Neuron (in vitro differentiated cells): ENCODE measurements around the gene KHDC4.

Experiments
- H2AFZ ChIP-seq: one replicate; pipeline ENCODE4 v1.6.1; 2013; ENCODE audit warnings: low read depth, mild to moderate bottlenecking, inconsistent platforms, low read length, moderate library complexity
- H3K27me3 ChIP-seq: one replicate; pipeline ENCODE4 v1.6.1; 2013; ENCODE audit warnings: low read length; ENCODE audit not compliant: insufficient read depth
- H3K36me3 ChIP-seq: one replicate; pipeline ENCODE4 v1.6.1; 2013; ENCODE audit warnings: low read length; ENCODE audit not compliant: insufficient read depth
- H3K4me1 ChIP-seq: one replicate; pipeline ENCODE4 v1.6.1; 2013; ENCODE audit warnings: low read length; ENCODE audit not compliant: insufficient read depth
- H3K4me3 ChIP-seq: 2 replicates; pipeline ENCODE4 v1.5.1; 2013; ENCODE audit warnings: mild to moderate bottlenecking, low read length, moderate library complexity
- H3K9me3 ChIP-seq: one replicate; pipeline ENCODE4 v1.6.1; 2013; ENCODE audit warnings: low read length

The KHDC4 gene

DNA sequence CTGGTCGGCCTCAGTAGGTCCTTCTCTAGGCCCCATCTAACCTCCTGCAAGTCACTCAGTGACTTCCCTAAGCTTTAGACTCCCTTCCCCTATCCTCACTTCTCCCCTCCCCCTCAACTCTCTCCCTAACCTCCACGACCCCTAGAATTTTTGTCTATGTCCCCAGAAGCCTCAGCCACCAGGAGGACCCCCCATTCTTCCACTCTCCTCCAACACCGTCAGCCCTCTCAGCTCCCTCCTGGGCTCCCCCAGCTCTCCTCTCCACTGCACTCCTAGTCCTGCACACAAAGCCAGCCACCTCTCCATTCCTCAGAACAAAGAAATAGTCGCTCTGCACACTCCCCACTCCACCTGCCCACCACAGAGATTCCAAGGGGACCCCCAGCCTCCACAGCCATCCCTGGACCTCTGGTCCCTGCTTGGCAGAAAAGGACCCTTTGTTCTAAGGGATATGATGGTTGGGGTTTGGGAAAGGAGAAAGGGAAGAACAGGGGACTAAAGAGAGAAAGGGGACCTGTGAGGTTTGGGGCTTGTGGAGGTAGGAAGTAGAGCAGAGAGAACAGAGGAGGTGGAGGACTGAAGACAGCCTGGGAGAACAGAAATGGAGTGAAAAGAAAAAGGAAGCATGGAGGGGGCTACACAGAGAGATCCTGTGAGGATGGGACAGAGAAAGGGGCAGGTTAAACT, 41.3 kb upstream of the KHDC4 start:
- no peaks in the 10 kb centered on the region for H3K36me3 ChIP-seq
- peak overlapping the region; percentile 76 for H3K4me3 ChIP-seq
- H3K9me3 ChIP-seq: no peaks in the 10 kb centered on the region
- H3K27me3 ChIP-seq: no peaks in the 10 kb centered on the region
- H3K4me1 ChIP-seq: peaks cover 50% of the 10 kb centered on the region
- no peak overlapping the region for H2AFZ ChIP-seq

DNA sequence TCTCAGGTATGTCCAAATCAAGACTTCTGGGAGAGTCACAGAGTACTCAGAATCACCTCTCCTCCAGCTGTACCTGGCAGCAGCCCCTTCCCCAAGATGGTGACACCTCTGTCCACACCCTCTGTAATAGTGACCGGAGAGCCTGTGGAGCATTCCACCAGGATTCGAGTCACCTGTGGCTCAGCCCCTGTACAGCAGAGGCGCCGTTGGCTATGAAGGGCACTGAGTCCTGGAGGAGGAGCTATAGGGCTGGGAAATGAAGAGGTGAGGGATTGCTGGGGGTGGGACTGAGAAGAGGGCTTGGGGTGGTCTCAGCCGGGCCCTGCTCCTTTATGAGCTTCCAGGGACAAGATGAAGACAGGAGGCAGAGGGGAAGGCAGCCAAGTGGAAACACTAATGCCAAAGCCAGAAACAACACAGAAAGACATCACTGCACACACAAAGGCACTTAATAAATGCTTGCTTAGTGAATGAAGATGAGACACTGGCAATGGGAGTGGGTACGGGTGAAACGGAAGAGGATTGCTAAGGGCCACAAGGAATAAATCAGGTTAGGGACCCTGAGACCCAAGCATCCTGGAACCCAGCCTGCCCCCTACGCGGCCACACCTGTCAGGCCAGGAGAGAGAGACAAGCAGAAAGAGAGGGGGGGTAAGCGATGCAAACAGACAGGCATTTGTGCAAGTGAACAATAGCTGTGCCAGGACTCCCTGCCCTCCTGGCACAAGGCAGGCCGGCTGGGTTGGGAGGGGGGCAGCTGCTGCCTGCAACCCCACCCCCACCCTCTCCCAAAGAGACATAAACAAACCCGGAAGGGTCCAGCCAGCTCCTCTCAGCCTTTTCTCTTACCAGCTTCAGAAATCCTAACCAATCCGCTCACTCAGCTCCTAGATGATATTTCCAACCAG, 40.2 kb upstream of the KHDC4 start:
- Histone ChIP-seq H3K4me3 (peak overlapping the region; percentile 76), H3K27me3 (no peaks in the 10 kb centered on the region), H3K36me3 (peaks cover under 1% of the 10 kb centered on the region), H3K9me3 (no peaks in the 10 kb centered on the region), H3K4me1 (peaks cover 60% of the 10 kb centered on the region), H2AFZ (no peak overlapping the region)

DNA sequence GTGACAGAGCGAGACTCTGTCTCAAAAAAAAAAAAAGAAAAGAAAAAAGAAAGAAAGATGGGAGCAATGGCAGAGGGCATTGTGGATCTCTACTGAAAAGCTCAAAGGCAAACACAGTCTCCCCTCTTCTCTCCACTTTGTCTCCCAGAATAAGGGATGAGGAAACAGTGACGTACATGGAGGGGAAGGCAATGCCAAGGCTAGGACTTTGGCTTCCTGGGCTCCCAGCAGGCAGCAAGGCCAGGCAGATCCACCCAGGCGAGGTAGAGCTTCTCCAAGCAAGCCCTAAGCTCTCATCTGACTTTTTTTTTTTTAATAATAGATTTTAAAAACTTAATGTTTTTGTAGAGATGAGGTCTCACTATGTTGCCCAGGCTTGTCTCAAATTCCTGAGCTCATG, 39.5 kb upstream of the KHDC4 start:
- H3K27me3 ChIP-seq: no peaks in the 10 kb centered on the region
- H2AFZ ChIP-seq: no peak overlapping the region
- H3K4me3 ChIP-seq: no peak overlapping the region
- H3K4me1 ChIP-seq: peaks cover 60% of the 10 kb centered on the region
- H3K9me3 ChIP-seq: no peaks in the 10 kb centered on the region
- H3K36me3 ChIP-seq: peaks cover 8% of the 10 kb centered on the region

DNA sequence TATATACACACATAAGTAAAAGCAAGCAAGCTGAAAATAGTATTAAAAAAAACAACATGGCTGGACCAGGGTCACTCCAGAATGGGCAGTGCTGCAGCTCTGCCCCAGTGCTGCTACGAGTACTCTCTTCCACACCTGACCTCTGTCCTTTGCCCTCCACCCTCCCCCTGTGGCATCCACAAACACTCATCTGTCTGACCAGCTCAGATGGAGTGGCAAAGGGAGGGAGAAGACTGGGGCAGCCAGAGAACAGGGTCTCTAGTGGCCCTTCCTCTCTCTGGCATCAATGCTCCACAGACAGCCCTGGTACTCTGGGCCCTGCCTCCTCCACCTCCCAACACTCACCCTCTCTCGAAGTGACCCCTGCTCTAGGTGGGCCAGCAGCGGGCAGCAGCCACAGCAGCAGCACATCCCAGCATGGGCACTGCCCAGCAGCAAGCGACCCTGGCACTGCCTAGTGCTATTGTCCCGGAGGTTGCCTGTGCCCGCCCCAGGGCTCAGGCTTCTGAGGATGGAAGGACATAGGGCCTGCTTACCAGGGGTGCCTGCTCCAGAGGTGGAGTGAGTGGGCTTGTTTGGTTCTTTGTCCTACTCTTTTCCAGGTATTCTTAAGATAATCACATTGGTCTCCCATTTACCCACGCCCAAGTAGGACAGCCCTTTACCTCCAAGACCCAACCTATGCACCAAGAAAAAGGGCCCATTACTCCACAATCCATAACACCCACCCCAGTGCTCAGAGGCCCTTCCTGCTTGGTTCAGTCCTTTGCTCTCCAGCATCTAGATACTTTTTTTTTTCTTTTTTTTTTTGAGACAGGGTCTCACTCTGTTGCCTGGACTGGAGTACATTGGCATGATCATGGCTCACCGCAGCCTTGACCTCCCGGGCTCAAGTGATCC, 37.9 kb upstream of the KHDC4 start:
- no peaks in the 10 kb centered on the region for H3K9me3 ChIP-seq
- H3K27me3 ChIP-seq: no peaks in the 10 kb centered on the region
- no peak overlapping the region for H2AFZ ChIP-seq
- no peak overlapping the region for H3K4me3 ChIP-seq
- H3K36me3 ChIP-seq: peaks cover 22% of the 10 kb centered on the region
- H3K4me1 ChIP-seq: peaks cover 72% of the 10 kb centered on the region

DNA sequence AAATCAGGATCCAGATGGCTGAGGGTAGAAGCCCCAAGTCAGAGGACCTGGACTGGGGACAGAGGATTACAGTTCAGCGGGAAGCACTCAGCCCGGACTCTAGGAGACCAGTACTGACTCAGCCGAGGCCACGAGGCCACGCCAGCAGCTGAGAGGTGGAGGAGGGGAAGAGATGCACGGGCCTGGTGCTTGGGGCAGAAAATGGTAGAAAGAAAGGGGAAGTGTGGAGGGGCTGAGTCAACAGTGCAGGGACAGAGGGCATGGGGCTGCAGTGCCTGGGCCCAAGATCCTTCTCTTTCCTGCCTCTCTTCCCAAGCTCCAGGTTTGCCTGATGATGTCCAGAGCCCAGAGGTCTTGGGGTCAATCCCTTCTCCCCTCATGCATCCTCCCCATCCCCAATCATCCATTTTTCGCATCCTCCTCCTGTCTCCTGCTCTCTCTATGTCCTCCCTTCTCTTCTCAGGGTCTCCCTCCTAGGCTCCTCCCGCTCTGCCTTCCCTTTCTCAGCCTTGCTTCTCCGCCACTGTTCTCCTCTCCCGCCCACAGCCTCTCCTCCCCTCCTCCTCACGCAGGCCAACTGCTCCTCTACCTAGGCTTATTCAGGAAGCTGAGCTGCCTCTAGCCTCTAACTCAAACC, 36.4 kb upstream of the KHDC4 start:
- Histone ChIP-seq H3K4me3 (no peak overlapping the region), H3K36me3 (peaks cover 37% of the 10 kb centered on the region), H2AFZ (no peak overlapping the region), H3K4me1 (peaks cover 57% of the 10 kb centered on the region), H3K27me3 (no peaks in the 10 kb centered on the region), H3K9me3 (no peaks in the 10 kb centered on the region)

DNA sequence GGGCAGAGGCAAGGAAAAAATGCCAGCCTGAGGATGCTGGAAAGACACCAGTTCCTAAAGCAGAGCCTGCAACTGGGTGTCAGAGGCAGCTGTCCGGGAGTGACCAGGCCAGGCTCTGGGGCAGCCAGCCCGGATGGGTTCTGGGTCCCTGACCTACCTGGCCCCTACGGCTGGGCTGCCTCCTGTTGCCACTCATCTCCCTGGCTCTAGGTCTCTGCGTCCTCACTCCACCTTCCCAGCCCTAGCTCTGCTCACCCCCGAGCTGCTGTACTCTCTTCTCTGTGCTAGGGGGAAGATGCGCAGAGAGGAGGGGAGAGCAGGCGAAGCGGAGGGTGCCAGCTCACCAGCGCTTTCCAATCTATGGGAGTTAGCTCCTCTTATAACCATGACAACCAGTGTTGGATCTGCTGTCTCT, 35.2 kb upstream of the KHDC4 start:
- Histone ChIP-seq H3K36me3 (peaks cover 49% of the 10 kb centered on the region), H3K27me3 (no peaks in the 10 kb centered on the region), H3K4me3 (no peak overlapping the region), H3K9me3 (no peaks in the 10 kb centered on the region), H3K4me1 (peaks cover 45% of the 10 kb centered on the region), H2AFZ (no peak overlapping the region)

DNA sequence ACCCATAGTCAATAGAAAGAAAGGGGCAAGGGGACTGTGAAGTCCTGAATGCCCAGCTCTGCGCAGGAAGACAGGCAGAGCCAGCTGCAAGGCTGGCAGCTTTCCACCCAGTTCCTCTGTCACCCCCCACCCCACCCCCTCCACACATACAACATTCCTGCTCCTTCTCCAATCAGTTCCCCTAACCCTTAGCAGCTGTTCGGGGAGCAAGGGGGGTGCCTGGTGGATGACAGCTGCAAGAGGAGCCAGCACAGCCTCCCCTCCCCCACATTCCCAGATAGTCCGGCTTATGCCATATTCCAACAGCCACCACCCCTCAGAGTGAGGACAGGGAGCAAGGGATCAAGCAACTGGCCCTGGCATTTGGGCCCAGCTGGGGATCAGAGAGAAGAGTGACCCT, 34.5 kb upstream of the KHDC4 start:
- Histone ChIP-seq H2AFZ (no peak overlapping the region), H3K27me3 (no peaks in the 10 kb centered on the region), H3K36me3 (peaks cover 52% of the 10 kb centered on the region), H3K4me3 (no peak overlapping the region), H3K9me3 (no peaks in the 10 kb centered on the region), H3K4me1 (peaks cover 43% of the 10 kb centered on the region)

DNA sequence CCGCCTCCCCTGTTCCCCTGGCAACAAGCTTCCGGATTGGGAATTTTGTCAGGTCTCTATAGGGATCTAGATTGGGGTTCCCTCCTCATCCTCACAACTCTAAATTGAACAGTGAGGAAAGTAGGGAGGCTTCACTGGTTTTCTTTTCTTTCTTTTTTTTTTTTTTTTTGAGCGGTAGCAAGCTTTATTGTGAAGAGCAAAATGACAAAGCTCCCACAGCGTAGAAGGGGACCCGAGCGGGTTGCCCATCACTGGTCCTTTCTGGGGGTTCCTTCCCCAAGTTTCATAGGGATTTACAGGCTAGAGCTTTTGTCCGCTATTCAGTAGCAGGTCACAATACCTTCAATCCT, 33.8 kb upstream of the KHDC4 start:
- H3K9me3 ChIP-seq: no peaks in the 10 kb centered on the region
- peaks cover 43% of the 10 kb centered on the region for H3K4me1 ChIP-seq
- peaks cover 53% of the 10 kb centered on the region for H3K36me3 ChIP-seq
- no peak overlapping the region for H2AFZ ChIP-seq
- no peak overlapping the region for H3K4me3 ChIP-seq
- no peaks in the 10 kb centered on the region for H3K27me3 ChIP-seq

DNA sequence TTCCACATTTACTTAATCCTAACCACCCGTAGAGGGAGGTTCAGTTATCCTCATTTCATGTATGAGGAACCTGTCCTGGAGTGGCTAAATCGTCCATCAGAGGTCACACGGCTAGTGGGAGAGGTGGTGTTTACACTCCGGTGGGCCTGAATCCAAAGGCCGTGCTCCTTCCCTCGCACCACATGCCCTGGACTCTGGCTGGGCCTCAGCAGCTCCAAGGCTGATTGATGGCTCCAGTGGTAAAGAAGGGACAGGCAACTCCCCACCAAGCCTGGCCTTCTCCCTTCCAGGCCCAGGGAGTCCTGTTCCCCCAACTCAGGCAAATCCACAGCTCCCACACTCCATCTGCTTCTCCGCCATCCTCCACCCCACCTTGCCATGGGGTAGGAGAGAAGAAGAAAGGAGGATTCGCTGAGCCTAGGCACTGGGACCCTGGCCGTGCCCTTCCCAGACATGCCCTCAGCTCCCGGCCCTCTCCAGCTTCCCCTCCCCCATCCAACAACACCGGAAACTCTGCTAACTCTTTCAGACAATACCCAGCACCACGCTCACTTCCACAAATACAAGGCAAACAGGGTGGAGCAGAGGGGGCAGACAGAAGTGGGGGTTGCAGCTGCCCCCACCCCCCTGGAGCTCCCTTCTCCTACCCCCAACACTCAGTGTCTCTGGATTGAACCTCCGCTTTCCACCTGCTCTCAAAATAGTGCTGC, 33.3 kb upstream of the KHDC4 start:
- H3K27me3 ChIP-seq: no peaks in the 10 kb centered on the region
- no peak overlapping the region for H3K4me3 ChIP-seq
- H3K9me3 ChIP-seq: no peaks in the 10 kb centered on the region
- peaks cover 59% of the 10 kb centered on the region for H3K36me3 ChIP-seq
- H2AFZ ChIP-seq: no peak overlapping the region
- H3K4me1 ChIP-seq: peaks cover 43% of the 10 kb centered on the region

DNA sequence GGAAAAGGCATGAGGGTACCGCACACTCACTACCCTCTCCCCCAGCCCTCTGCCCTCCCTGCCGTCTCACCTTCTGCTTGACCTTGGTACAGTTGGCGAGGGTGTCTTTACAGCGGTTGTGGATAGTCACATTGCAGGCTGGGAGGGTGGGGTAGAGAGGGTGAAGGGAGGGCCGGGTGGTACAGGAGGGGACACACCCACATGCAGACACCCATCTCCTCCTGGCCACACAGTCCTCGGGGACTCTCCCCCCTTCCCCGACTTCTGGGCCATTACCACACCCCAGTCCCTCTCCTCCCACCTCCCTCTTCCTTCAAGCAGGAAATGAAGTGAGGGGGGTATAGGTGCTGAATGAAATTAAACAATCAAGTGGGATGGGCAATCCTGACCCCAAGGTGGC, 32.5 kb upstream of the KHDC4 start:
- no peak overlapping the region for H2AFZ ChIP-seq
- H3K27me3 ChIP-seq: no peaks in the 10 kb centered on the region
- no peak overlapping the region for H3K4me3 ChIP-seq
- no peaks in the 10 kb centered on the region for H3K9me3 ChIP-seq
- peaks cover 66% of the 10 kb centered on the region for H3K36me3 ChIP-seq
- peaks cover 37% of the 10 kb centered on the region for H3K4me1 ChIP-seq

DNA sequence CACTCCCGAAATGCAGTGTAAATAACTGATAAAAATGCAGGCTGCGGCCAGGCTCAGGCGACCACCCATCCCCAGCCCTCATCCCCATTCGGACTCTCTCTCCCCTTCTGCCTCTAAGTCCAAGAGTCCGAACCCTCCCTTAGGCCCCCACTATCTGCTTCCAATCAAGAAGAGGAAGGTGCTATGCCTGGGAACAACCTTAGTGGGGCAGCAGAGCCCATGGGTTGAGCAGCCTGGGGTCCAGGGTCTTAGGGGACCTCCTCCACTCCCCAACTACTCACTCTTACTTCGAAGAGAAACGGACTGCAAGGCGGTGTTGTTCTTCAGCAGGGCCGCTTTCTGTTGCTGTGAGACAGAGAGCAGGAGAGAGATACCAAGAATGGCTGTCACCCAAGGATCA, 31.9 kb upstream of the KHDC4 start:
- Histone ChIP-seq H3K4me3 (no peak overlapping the region), H3K36me3 (peaks cover 71% of the 10 kb centered on the region), H3K9me3 (no peaks in the 10 kb centered on the region), H3K27me3 (no peaks in the 10 kb centered on the region), H2AFZ (no peak overlapping the region), H3K4me1 (peaks cover 37% of the 10 kb centered on the region)

DNA sequence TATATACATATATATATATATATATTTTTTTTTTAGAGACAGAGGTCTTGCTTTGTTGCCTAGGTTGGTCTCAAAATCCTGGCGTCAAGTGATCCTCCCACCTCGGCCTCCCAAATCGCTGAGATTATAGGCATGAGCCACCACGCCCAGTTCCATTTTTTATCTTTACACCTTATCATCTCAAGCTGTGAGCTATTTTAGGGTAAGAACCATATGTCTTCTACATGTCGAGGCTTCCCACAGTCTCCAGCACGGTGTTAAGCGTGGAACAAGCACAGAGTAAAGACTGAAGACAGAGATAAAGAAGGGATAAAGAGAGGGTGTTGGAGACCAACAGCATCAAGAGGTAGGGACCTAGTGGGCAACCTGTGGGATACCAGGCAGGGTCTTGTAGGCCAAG, 30.0 kb upstream of the KHDC4 start:
- no peaks in the 10 kb centered on the region for H3K9me3 ChIP-seq
- H3K4me3 ChIP-seq: no peak overlapping the region
- H3K4me1 ChIP-seq: peaks cover 21% of the 10 kb centered on the region
- no peaks in the 10 kb centered on the region for H3K27me3 ChIP-seq
- no peak overlapping the region for H2AFZ ChIP-seq
- H3K36me3 ChIP-seq: peaks cover 87% of the 10 kb centered on the region
